GM20431 (cell line): ENCODE measurements around the gene GMIP.
"Not testable (repeated sequence)": the region's sequence is repeated elsewhere in the genome, so short reads cannot be mapped to it uniquely, and the experiment has no call there.

Experiments used
- in situ Hi-C: fragments of 300-500 bp; cut with MseI, MboI; formaldehyde crosslinking; loops from one replicate; pipeline ENCODE4 v1.15.0; 2020; ENCODE audit warnings: low sequenced_read_pairs; ENCODE audit not compliant: unreplicated experiment

The GMIP gene

GRCh38 chr19:19619181-19619848 lies 24.1 kb downstream of the GMIP start:
- in situ Hi-C loops = no loop called here

GRCh38 chr19:19618219-19619051 lies 25.0 kb downstream of the GMIP start, which contains the start of gene PBX4:
Gene PBX4, minus strand, starts transcription at chr19:19618687. Its CDS starts 58 bp downstream, at chr19:19618629.
- in situ Hi-C loops = no loop called here

DNA sequence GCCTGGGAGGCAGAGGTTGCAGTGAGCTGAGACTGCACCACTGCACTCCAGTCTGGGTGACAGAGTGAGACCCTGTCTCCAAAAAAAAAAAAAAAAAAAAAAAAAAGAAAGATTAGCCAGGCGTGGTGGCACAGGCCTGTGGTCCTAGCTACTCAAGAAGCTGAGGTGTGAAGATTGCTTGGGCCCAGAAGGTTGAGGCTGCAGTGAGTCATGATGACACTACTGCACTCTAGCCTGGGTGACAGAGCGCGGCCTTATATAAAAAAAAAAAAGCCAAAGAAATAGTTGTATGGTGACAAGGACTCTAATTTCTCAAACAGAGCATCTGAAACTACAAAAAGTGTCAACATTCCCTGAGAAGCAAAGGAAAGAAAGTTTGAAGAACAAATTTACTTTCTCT lies 28.4 kb downstream of the GMIP start:
- in situ Hi-C loops = no loop called here

- in situ Hi-C loops = no loop called here
Measured at GRCh38 chr19:19613506-19613905, 30.0 kb downstream of the GMIP start.

- in situ Hi-C loops = no loop called here
Measured at GRCh38 chr19:19610376-19611202, 32.9 kb downstream of the GMIP start.

DNA sequence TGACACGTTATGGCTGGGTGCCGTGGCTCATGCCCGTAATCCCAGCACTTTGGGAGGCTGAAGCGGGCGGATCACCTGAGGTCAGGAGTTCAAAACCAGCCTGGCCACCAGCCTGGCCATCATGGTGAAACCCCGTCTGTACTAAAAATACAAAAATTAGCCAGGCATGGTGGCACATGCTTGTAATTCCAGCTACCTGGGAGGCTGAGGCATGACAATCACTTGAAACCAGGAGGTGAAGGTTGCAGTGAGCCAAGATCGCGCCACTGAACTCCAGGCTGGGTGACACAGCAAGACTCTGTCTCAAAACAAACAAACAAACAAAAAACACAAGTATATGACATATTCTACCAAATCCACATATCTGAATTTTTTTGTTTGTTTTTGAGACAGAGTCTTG lies 36.8 kb downstream of the GMIP start:
- in situ Hi-C loops = not testable (repeated sequence)

GRCh38 chr19:19606021-19606420 lies 37.4 kb downstream of the GMIP start:
- in situ Hi-C loops = no loop called here

DNA sequence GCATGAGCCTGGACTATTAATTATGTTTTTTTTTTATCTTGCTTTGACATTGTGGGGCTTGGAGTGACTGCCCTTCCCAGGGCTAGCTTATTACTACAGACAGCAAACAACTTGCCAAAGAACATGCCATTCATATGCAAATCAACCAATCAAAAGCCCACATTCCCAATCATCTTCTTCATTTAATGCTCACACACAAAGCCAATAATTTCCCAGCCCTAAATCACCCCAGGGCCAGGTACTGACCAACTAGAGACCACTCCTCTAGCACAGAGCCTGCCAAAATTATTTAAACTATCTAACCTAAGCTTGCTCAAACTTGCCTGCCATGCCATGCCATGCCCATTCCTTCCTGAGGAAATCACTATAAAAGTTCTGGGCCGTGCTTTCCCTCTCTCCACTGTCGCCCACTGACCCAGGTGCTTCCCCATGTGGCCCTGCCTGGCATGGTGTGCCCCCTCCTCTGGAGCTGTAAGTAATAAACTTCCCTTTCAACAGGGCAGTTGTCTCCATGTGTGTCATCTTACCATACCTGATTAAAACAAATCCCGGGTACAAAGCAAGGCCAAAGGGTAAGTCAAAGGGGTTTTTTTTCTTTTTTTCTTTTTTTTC lies 40.6 kb downstream of the GMIP start:
- in situ Hi-C loops = no loop called here

DNA sequence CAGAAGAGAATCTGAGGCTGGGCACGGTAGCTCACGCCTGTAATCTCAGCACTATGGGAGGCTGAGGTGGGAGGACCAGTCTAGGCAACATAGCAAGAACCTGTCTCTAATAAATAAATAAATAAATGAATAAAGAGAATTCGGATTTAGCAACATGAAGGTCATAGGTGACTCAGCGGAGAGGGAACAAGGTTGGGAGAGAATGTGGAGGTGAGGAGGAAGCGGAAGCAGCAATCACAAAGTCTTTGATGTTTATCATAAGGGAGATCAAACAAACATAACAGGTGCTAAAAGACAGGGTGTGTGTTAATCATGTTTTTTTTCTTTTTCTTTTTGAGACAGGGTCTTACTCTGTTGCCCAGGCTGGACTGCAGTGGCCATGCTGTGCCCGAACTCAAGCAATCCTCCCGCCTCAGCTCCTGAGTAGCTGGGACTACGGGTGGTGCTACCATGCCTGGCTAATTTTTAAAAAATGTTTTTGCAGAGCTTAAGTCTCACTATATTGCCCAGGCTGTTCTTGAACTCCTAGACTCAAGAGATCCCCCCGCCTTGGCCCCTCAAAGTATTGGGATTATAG lies 41.2 kb downstream of the GMIP start:
- in situ Hi-C loops = no loop called here

DNA sequence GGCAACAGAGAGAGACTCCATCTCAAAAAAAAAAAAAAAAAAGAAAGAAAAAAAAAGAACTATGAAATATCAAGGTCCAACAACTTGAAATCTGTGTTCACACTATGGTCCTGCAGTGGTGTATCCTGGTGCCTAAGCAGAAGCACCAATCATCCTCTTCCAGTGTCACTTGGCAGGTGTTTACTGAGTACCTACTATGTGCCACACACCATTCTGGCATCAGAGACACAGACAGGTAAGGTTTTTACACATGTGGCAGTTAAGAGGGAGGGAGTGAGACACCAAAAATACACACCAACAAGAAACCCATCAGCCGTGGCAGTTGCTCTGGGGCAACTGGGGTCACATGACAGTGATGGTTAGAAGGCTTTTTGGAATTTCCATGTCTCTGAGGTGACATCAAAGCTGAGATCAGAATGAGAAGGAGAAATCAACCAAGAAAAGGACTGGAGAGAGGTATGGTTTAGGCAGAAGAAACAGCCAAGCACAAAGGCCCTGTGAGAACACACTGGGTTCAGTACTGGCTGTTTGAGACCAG lies 42.6 kb downstream of the GMIP start:
- in situ Hi-C loops = no loop called here

- in situ Hi-C loops = not testable (repeated sequence)
Measured at GRCh38 chr19:19598728-19599451, 44.6 kb downstream of the GMIP start.

DNA sequence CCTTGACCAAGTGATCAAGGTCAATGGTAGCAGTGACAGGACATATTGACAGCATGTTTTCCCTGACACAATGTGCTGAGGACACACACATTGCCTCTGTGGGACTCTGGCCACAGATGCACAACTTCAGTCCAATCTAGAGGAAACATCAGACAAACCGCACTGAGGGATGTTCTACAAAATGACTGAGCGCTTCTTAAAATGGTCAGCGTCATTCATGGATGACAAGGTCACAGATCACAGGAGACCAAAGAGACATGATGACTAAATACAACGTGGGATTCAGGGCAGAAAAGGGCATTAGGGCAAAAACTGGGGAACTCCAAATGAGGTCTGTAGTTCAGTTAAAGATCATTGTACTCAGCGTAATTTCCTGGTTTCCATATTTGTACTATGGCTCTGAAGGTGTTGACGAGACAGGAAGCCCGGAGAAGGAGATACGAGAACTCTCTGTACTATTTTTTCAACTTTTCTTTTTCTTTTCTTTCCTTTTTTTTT lies 45.6 kb downstream of the GMIP start:
- in situ Hi-C loops = no loop called here

- in situ Hi-C loops = no loop called here
Measured at GRCh38 chr19:19595171-19595701, 48.2 kb downstream of the GMIP start.

DNA sequence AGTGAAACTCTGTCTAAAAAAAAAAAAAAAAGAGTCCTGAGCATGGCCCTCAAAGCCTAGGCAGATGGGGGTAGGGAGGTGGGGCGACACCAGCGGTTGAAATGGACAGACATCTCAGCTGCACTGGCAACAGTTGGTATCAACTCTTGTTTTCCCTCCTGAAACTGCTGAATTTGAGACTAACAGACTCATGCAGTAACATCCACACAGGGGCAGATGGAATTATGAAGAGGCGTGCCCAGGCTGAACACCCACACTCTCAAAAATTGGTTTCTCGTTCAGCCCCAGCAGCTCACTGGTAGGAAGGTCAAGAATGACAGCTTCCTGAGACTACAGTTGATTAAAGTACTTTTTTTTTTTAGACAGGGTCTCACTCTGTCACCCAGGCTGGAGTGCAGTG lies 49.1 kb downstream of the GMIP start:
- in situ Hi-C loops = no loop called here

DNA sequence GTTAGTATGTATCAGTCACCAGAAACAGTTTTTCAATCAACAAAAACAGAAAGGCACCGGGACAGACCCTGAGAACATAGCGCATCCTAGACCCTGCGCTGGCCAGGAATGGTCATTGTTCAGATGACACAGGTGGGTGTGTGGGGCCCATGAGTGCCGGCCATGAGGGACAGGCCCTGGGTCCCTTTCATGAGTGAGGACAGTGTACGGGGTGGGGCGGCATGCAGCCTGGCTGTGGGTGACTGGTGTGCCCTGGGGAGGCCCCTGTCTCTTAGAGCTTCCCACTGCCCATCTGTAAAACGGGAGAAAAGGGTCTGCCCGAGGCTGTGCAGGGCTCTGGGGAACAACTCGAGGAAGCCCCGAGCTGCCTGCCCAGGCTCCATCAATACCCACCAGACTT lies 50.8 kb downstream of the GMIP start:
- in situ Hi-C loops = no loop called here

GRCh38 chr19:19591133-19591825 lies 52.2 kb downstream of the GMIP start:
- in situ Hi-C loops = no loop called here

- in situ Hi-C loops = no loop called here
Measured at GRCh38 chr19:19588546-19588945, 54.9 kb downstream of the GMIP start.

GRCh38 chr19:19587771-19588170 lies 55.7 kb downstream of the GMIP start:
- in situ Hi-C loops = no loop called here
